HG03139 (cell line): ENCODE measurements around the gene PLSCR2.
"Not testable (repeated sequence)": the region's sequence is repeated elsewhere in the genome, so short reads cannot be mapped to it uniquely, and the experiment has no call there.

Experiments
- ATAC-seq: cut with Tn5 transposase; IDR thresholded peaks from one replicate; pipeline ENCODE4 v1.9.1; 2021; ENCODE audit not compliant: unreplicated experiment

Gene PLSCR2

GRCh38 chr3:146421819-146422759 lies 47.3 kb downstream of the PLSCR2 start:
- no peak for ATAC-seq

- ATAC-seq, result no peak
Measured at GRCh38 chr3:146416366-146416765, 53.0 kb downstream of the PLSCR2 start.

DNA sequence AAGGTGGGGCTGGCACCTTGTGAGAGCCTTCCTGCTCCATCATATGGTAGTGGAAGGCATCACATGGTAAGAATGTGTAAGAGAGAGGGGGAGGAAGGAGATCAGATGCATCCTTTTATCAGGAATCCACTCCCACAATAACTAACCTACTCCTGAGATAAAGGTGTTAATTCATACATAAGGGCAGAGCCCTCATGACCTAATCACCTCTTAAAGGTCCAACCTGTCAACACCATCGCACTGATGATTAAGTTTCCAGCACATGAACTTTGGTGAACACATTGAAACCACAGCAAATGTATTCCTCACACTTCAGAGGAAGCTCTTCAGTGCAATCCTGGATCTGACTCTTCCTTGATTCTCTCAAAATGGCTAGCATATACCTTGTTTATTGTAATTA lies 55.4 kb downstream of the PLSCR2 start:
- no peak for ATAC-seq

GRCh38 chr3:146412711-146413110 lies 56.6 kb downstream of the PLSCR2 start:
- not testable (repeated sequence) for ATAC-seq

DNA sequence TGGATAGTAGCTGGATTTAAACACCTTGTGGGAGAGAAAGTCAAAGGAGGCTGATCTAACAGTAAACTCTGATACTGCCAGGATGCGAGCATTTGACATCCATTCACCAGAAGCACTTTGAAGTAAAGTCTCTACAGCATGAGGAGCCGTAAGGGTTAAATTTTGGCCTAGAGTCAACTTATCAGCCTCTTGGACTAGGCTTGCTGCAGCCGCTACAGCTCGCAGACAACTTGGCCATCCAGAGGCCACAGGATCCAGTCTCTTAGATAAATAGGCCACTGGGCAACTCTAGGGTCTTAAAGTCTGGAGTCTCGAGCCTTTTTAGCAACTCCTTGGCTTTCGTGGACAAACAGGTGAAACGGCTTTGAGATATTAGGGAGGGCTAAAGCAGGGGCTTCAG lies 61.4 kb downstream of the PLSCR2 start:
- ATAC-seq, result no peak

GRCh38 chr3:146404436-146404835 lies 64.9 kb downstream of the PLSCR2 start:
- no peak for ATAC-seq

GRCh38 chr3:146403792-146404191 lies 65.6 kb downstream of the PLSCR2 start:
- ATAC-seq, result no peak

GRCh38 chr3:146396792-146397191 lies 72.6 kb downstream of the PLSCR2 start:
- no peak for ATAC-seq

DNA sequence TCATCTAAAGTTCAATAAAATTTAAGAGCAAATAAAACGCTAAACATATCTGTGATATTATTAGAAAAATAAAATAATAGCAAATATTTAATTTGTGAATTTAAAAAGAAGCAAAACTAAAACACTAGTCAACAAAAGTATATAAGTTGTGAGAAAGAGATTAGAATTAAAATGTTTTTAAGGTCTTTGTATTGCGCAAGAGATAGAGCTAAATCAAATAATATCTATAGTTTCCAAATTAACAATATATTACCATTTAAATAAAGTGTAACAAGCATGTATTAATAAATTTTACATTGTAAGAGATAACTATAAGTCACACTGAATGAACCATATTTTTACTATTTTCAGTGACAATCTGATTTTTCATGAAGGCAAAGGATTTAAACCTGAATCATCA lies 74.2 kb downstream of the PLSCR2 start:
- ATAC-seq, result no peak

DNA sequence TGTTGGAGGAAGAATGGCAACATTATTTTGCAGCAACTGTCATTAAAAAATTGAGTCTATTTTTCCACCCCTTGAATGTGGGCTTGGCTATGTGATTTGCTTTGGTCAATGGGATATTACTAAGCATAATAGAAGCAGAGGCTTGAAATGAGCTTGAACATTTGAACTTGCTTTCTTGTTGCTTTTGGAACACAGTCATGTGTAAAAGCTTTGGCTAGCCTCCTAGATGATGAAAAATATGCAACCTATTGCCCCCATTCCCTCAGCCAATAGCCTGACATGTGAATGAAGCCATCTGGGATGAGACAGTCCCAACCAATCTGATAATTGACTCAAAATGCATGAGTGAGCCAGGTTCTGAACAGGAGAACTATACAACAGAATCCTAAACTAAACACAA lies 78.4 kb downstream of the PLSCR2 start:
- ATAC-seq, result no peak

GRCh38 chr3:146390006-146390772 lies 79.2 kb downstream of the PLSCR2 start:
- no peak for ATAC-seq

- no peak for ATAC-seq
Measured at GRCh38 chr3:146387566-146387965, 81.8 kb downstream of the PLSCR2 start.

GRCh38 chr3:146386936-146387335 lies 82.4 kb downstream of the PLSCR2 start:
- ATAC-seq, result no peak

DNA sequence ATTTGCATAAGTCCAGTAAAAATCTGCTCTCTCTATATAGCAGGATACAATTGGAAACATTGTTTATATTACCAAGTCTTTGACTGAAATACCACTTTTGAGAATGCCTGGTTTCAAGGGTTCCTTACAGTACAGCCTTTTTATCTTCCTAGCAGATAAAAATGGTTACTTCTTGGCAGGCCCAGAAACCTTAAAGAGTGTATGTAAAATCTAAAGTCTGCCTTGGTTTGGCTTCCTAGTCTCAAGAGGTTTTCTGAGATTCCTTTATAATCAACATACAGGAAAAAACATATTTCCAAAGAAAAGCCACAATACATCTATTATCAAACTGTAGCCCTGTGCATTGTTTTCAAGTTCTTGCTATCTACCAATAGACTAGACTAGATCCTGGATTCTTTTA lies 84.6 kb downstream of the PLSCR2 start:
- ATAC-seq, result no peak
